HepG2 (cell line): ENCODE measurements around the gene PHAX. TPM values are rescaled to one million over a fixed set of nuclear protein-coding genes. Genes with fewer than 3 reads are reported as not detected.

Experiments used
- ATAC-seq: fragments of 200-7000 bp; cut with Tn5 transposase; 3 replicates; pipeline ENCODE4 v1.9.1; 2020; ENCODE audit warnings: mild to moderate bottlenecking, moderate library complexity
- BruUV-seq: library from RNA; stranded (reverse); fragments of 400-500 nt; replicated peaks from 2 replicates; lab custom pipeline; 2021; lab: Mats Ljungman, UMichigan
- CTCF ChIA-PET: fragments of 300-600 bp; formaldehyde crosslinking; extraction: SDS; loops from one replicate; lab custom pipeline; 2021; ENCODE audit warnings: low total read pairs, inconsistent platforms, low intra/inter-chr PET ratio; lab: Yijun Ruan, JAX
- POLR2A ChIA-PET: fragments of 350-600 bp; sonication (Branson Sonifier 250); formaldehyde crosslinking; loops from one replicate; lab custom pipeline; 2020; ENCODE audit warnings: antibody characterized with exemption, inconsistent platforms; lab: Yijun Ruan, JAX
- DNase-seq: peaks from one replicate; pipeline ENCODE4 v3.0.0-alpha.2; 2015; ENCODE audit warnings: low spot score
- FAIRE-seq: peaks from 3 replicates; lab custom pipeline; 2011; peaks lifted over from hg19 to GRCh38; lab: Jason Lieb, UNC
- H2AFZ ChIP-seq: one replicate; pipeline ENCODE4 v1.6.1; 2011; ENCODE audit warnings: low read length, inconsistent platforms
- H3K27ac ChIP-seq: fragments of 300-600 bp; 3 replicates; pipeline ENCODE4 v1.8.0; 2011; ENCODE audit warnings: mixed run types, mild to moderate bottlenecking, mixed read lengths, low read length, inconsistent platforms; ENCODE audit not compliant: insufficient read depth; ENCODE audit errors: extremely low read length
- H3K27me3 ChIP-seq, 2 experiments: fragments of 200-600 bp in 1 of 2; 2 replicates in 1 of 2; 3 replicates in 1 of 2; pipeline versions ENCODE4 v1.6.0 to v1.8.0; 2011; ENCODE audit warnings: low read length in 2 of 2, mild to moderate bottlenecking in 2 of 2, moderate library complexity in 2 of 2, inconsistent platforms in 1 of 2; ENCODE audit not compliant: insufficient read depth in 2 of 2, control insufficient read depth in 1 of 2
- H3K36me3 ChIP-seq, 2 experiments: fragments of 200-600 bp in 1 of 2; replicated peaks in 1 of 2; 2 replicates in 1 of 2; 3 replicates in 1 of 2; pipeline versions ENCODE4 v1.5.1 to v1.8.0; 2011; ENCODE audit warnings: low read length in 2 of 2, inconsistent platforms in 1 of 2; ENCODE audit not compliant: insufficient read depth in 2 of 2, control insufficient read depth in 1 of 2
- H3K4me1 ChIP-seq: 2 replicates; pipeline ENCODE4 v1.5.1; 2012; ENCODE audit warnings: low read length, inconsistent platforms; ENCODE audit not compliant: insufficient read depth
- H3K4me2 ChIP-seq: 2 replicates; pipeline ENCODE4 v1.6.0; 2011; ENCODE audit warnings: low read depth, low read length, inconsistent platforms
- H3K4me3 ChIP-seq, 3 experiments: fragments of 200-600 bp in 1 of 3; sonication (generic), shearing (Covaris generic) in 1 of 3; replicated peaks in 1 of 3; 2 replicates each; pipeline ENCODE4 v1.5.1; 2011 to 2016; ENCODE audit warnings: low read length in 3 of 3, inconsistent platforms in 2 of 3, low read depth in 2 of 3, mild to moderate bottlenecking in 2 of 3, control low read depth in 1 of 3, mixed read lengths in 1 of 3; ENCODE audit not compliant: insufficient read depth in 1 of 3
- H3K79me2 ChIP-seq: one replicate; pipeline ENCODE4 v1.6.1; 2011; ENCODE audit warnings: low read length, inconsistent platforms; ENCODE audit not compliant: insufficient read depth
- H3K9ac ChIP-seq: 2 replicates; pipeline ENCODE4 v1.6.0; 2011; ENCODE audit warnings: mild to moderate bottlenecking, low read depth, low read length, inconsistent platforms; ENCODE audit not compliant: insufficient read depth
- H3K9me3 ChIP-seq: 2 replicates; pipeline ENCODE4 v1.5.1; 2012; ENCODE audit warnings: mild to moderate bottlenecking, low read length
- H4K20me1 ChIP-seq: 2 replicates; pipeline ENCODE4 v1.6.0; 2011; ENCODE audit warnings: inconsistent platforms, mild to moderate bottlenecking, low read length, moderate library complexity; ENCODE audit not compliant: insufficient read depth
- JUN ChIP-seq: sonication (generic); formaldehyde crosslinking; IDR thresholded peaks from 2 replicates; pipeline ENCODE4 v1.4.0; 2020; ENCODE audit warnings: mild to moderate bottlenecking, missing genetic modification reagents
- SIX1 ChIP-seq: sonication (generic); formaldehyde crosslinking; IDR thresholded peaks from 2 replicates; pipeline ENCODE4 v1.4.0; 2020; ENCODE audit warnings: missing genetic modification reagents, borderline replicate concordance
- ZNF317 ChIP-seq: sonication (generic); formaldehyde crosslinking; IDR thresholded peaks from 2 replicates; pipeline ENCODE4 v1.5.0; 2020; ENCODE audit warnings: mild to moderate bottlenecking, missing genetic modification reagents
- ZNF83 ChIP-seq: sonication (generic); formaldehyde crosslinking; IDR thresholded peaks from 2 replicates; pipeline ENCODE4 v1.4.0; 2020; ENCODE audit warnings: missing genetic modification reagents, mild to moderate bottlenecking, borderline replicate concordance
- WGBS: methylation state at CpG from one replicate; pipeline ENCODE4 v1.1.6; 2017; ENCODE audit warnings: low lambda C conversion rate; 5-methylcytosine and 5-hydroxymethylcytosine counted together
- in situ Hi-C: cut with HindIII; loops from 2 replicates; pipeline ENCODE4 v1.10.0; 2017; ENCODE audit warnings: low pct_unique_long_range_greater_than_20kb; ENCODE audit not compliant: extremely low pct_ligation_motif_present
- intact Hi-C: fragments of 100-400 bp; cut with micrococcal nuclease; formaldehyde crosslinking; loops from one replicate; pipeline ENCODE4 v1.10.0; 2022; ENCODE audit not compliant: unreplicated experiment
- polyA plus RNA-seq, 8 experiments: library from polyadenylated mRNA; depleted of rRNA in 3 of 8; stranded (reverse) in 7 of 8; unstranded in 1 of 8; fragments of >200 nt; fragmentation: Illumina TruSeq in 4 of 8; extraction: Trizol in 4 of 8; gene quantifications; 2 replicates each; pipeline versions ENCODE4 v1.2.1 to v1.2.3, GENCODE V29; 2011 to 2016; ENCODE audit warnings: low read depth in 4 of 8, missing spikeins in 1 of 8, mixed read lengths in 1 of 8; ENCODE audit not compliant: insufficient read depth in 1 of 8
- total RNA-seq, 5 experiments: library from RNA; depleted of rRNA; stranded (reverse); fragments of >200 nt; fragmentation: Illumina TruSeq; extraction: Trizol; gene quantifications; 2 replicates each; pipeline ENCODE4 v1.2.3, GENCODE V29; 2016; ENCODE audit warnings: low read depth in 1 of 5
- TF ChIP-seq, protein P1 (sequence below): IDR thresholded peaks from 2 replicates; pipeline ENCODE4 v1.6.1; 2016; ENCODE audit warnings: missing biosample characterization, missing genetic modification reagents, low read depth
- TF ChIP-seq, protein P2 (sequence below): sonication (generic); formaldehyde crosslinking; conservative IDR thresholded peaks from 2 replicates; pipeline ENCODE4 v1.8.0; 2022; ENCODE audit warnings: mild to moderate bottlenecking, moderate library complexity, missing genetic modification reagents

PHAX gene
- total and polyA plus RNA-seq, 2 of the 13 experiments (the other 11 are each of a cell fraction or from before 2014, with no cell fraction given) = 20.0 to 59.7 TPM

DNA sequence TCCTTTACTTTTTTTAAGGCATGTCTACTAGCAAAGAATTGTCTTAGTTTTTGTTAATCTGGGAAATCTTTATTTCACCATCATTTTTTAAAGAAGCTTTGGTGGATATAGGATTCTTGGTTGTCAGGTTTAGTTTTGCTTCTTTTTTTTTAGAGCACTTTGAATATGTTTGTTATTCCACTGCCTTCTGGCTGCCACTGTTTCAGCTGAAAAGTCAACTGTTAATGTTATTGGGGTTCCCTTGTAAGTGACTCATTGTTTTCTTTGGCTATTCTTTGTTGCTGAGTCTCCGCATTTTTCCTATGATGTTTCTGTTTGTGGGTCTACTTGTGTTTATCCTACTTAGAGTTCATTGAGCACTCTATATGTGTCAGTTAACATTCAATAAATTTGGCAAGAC lies 44.4 kb downstream of the PHAX start:
- Histone ChIP-seq H2AFZ (no peak overlapping the region), H3K36me3 (no peaks in the 10 kb centered on the region), H3K4me1 (peaks cover 30% of the 10 kb centered on the region), H3K27me3 (no peaks in the 10 kb centered on the region), H3K79me2 (no peaks in the 10 kb centered on the region), H3K9ac (no peak overlapping the region), H3K9me3 (peaks cover 8% of the 10 kb centered on the region), H3K4me3 (no peak overlapping the region), H4K20me1 (no peaks in the 10 kb centered on the region), H3K27ac (no peak overlapping the region), H3K4me2 (no peak overlapping the region)
- in situ Hi-C loops = no loop called here
- DNase-seq (no peak), ATAC-seq (no peak), FAIRE-seq (no peak)
- TF ChIP-seq SIX1 (no peak), JUN (CRISPR knock-in tag) (no peak), ZNF317 (peak; percentile 99), ZNF83 (CRISPR knock-in tag) (no peak)
- TF ChIP-seq, protein P1, sequence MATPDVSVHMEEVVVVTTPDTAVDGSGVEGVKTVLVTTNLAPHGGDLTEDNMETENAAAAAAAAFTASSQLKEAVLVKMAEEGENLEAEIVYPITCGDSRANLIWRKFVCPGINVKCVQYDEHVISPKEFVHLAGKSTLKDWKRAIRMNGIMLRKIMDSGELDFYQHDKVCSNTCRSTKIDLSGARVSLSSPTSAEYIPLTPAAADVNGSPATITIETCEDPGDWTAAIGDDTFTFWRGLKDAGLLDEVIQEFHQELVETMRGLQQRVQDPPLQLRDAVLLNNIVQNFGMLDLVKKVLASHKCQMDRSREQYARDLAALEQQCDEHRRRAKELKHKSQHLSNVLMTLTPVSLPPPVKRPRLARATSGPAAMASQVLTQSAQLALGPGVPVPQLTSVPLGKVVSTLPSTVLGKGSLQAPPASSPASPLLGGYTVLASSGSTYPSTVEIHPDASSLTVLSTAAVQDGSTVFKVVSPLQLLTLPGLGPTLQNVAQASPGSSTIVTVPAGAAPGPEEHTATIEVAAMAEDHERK = no peak
- TF ChIP-seq, protein P2, sequence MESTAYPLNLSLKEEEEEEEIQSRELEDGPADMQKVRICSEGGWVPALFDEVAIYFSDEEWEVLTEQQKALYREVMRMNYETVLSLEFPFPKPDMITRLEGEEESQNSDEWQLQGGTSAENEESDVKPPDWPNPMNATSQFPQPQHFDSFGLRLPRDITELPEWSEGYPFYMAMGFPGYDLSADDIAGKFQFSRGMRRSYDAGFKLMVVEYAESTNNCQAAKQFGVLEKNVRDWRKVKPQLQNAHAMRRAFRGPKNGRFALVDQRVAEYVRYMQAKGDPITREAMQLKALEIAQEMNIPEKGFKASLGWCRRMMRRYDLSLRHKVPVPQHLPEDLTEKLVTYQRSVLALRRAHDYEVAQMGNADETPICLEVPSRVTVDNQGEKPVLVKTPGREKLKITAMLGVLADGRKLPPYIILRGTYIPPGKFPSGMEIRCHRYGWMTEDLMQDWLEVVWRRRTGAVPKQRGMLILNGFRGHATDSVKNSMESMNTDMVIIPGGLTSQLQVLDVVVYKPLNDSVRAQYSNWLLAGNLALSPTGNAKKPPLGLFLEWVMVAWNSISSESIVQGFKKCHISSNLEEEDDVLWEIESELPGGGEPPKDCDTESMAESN (CRISPR knock-in tag) = no peak
- no TSS peak for BruUV-seq
- 10% methylated on average over 1 of the region's 1 CpG for WGBS
- ChIA-PET POLR2A (no interaction called here), CTCF (no interaction called here)
- intact Hi-C loops = no loop called here
